Endothelial cell of coronary artery (primary cell): ENCODE measurements around the gene PRL. TPM values are rescaled to one million over a fixed set of nuclear protein-coding genes. Genes with fewer than 3 reads are reported as not detected.

Experiments
- total RNA-seq: library from RNA; depleted of rRNA; stranded (reverse); fragments of >200 nt; gene quantifications from 2 replicates; pipeline ENCODE4 v1.2.3, GENCODE V29; 2014

Gene PRL
- not detected in 2 replicates for total RNA-seq

GRCh38 chr6:22296936-22297335 is at the start of gene PRL:
Gene PRL (minus strand): TSS chr6:22297036. CDS start chr6:22296982, 54 bp downstream.

